IMR-90 (cell line): ENCODE data around the gene RAD17. TPM values are rescaled to one million over a fixed set of nuclear protein-coding genes. Genes with fewer than 3 reads are reported as not detected.

Experiments used
- ATAC-seq: fragments of 200-7000 bp; cut with Tn5 transposase; 2 replicates; pipeline ENCODE4 v1.9.1; 2020; ENCODE audit warnings: low read depth, mild to moderate bottlenecking, moderate library complexity
- BruUV-seq: library from RNA; stranded (reverse); fragments of 400-500 nt; replicated peaks from 2 replicates; lab custom pipeline; 2021; lab: Mats Ljungman, UMichigan
- CTCF ChIA-PET: fragments of 300-600 bp; formaldehyde crosslinking; extraction: SDS; loops from one replicate; lab custom pipeline; 2021; ENCODE audit warnings: antibody characterized with exemption; lab: Yijun Ruan, JAX
- POLR2A ChIA-PET: fragments of 300-600 bp; sonication (Branson Sonifier 250); formaldehyde crosslinking; loops from one replicate; lab custom pipeline; 2022; ENCODE audit warnings: antibody characterized with exemption; ENCODE audit not compliant: unreplicated experiment; lab: Charles Lee
- DNase-seq: peaks from one replicate; pipeline ENCODE4 v3.0.0; 2013
- H2AFZ ChIP-seq: replicated peaks from 2 replicates; pipeline ENCODE3; 2013; ENCODE audit warnings: low read length, mild to moderate bottlenecking; ENCODE audit not compliant: poor library complexity
- H2AK5ac ChIP-seq: 2 replicates; pipeline ENCODE4 v1.6.1; 2013; ENCODE audit warnings: low read depth, low read length, inconsistent platforms
- H2AK9ac ChIP-seq: replicated peaks from 2 replicates; pipeline ENCODE3; 2013; ENCODE audit warnings: mild to moderate bottlenecking, low read depth, low read length, moderate library complexity; ENCODE audit not compliant: poor library complexity
- H2BK120ac ChIP-seq: 2 replicates; pipeline ENCODE4 v1.6.1; 2013; ENCODE audit warnings: low read depth, low read length, inconsistent platforms
- H2BK15ac ChIP-seq: 3 replicates; pipeline ENCODE4 v1.6.1; 2013; ENCODE audit warnings: low read depth, low read length, inconsistent platforms
- H2BK20ac ChIP-seq: 2 replicates; pipeline ENCODE4 v1.6.1; 2013; ENCODE audit warnings: low read depth, mild to moderate bottlenecking, inconsistent platforms, low read length, moderate library complexity
- H2BK5ac ChIP-seq: 2 replicates; pipeline ENCODE4 v1.6.1; 2013; ENCODE audit warnings: mild to moderate bottlenecking, low read depth, low read length, inconsistent platforms; ENCODE audit not compliant: poor library complexity, severe bottlenecking
- H3K14ac ChIP-seq: replicated peaks from 2 replicates; pipeline ENCODE4 v1.6.1; 2013; ENCODE audit warnings: low read depth, low read length, inconsistent platforms
- H3K18ac ChIP-seq: 2 replicates; pipeline ENCODE4 v1.6.1; 2013; ENCODE audit warnings: low read depth, low read length, control low read depth
- H3K23ac ChIP-seq: 2 replicates; pipeline ENCODE4 v1.6.1; 2013; ENCODE audit warnings: low read depth, low read length, inconsistent platforms
- H3K27ac ChIP-seq: 2 replicates; pipeline ENCODE4 v1.5.1; 2013; ENCODE audit warnings: mild to moderate bottlenecking, control low read depth, low read length; ENCODE audit not compliant: insufficient read depth
- H3K27me3 ChIP-seq: 2 replicates; pipeline ENCODE4 v1.6.1; 2013; ENCODE audit warnings: low read length; ENCODE audit not compliant: control insufficient read depth, insufficient read depth
- H3K36me3 ChIP-seq: 2 replicates; pipeline ENCODE4 v1.6.1; 2013; ENCODE audit warnings: low read length, mixed read lengths; ENCODE audit not compliant: control insufficient read depth, insufficient read depth
- H3K4ac ChIP-seq: 2 replicates; pipeline ENCODE4 v1.6.1; 2013; ENCODE audit warnings: low read depth, low read length, inconsistent platforms
- H3K4me1 ChIP-seq: 2 replicates; pipeline ENCODE4 v1.6.1; 2013; ENCODE audit warnings: low read length, mixed read lengths; ENCODE audit not compliant: control insufficient read depth, insufficient read depth
- H3K4me2 ChIP-seq: 2 replicates; pipeline ENCODE4 v1.6.1; 2013; ENCODE audit warnings: low read depth, mild to moderate bottlenecking, control low read depth, low read length, moderate library complexity
- H3K4me3 ChIP-seq: 2 replicates; pipeline ENCODE4 v1.5.1; 2013; ENCODE audit warnings: low read depth, mild to moderate bottlenecking, control low read depth, low read length, moderate library complexity; ENCODE audit not compliant: insufficient read depth
- H3K56ac ChIP-seq: 2 replicates; pipeline ENCODE4 v1.6.1; 2013; ENCODE audit warnings: low read length, inconsistent platforms; ENCODE audit not compliant: insufficient read depth; ENCODE audit errors: extremely low read depth
- H3K79me1 ChIP-seq, 2 experiments: 2 replicates each; pipeline ENCODE4 v1.6.1; 2013; ENCODE audit warnings: low read length in 2 of 2, inconsistent platforms in 1 of 2, low read depth in 1 of 2
- H3K9ac ChIP-seq: 2 replicates; pipeline ENCODE4 v1.6.1; 2013; ENCODE audit warnings: low read depth, low read length, control low read depth
- H3K9me1 ChIP-seq: 2 replicates; pipeline ENCODE4 v1.6.1; 2013; ENCODE audit warnings: low read length, inconsistent platforms; ENCODE audit not compliant: insufficient read depth
- H3K9me3 ChIP-seq: 2 replicates; pipeline ENCODE4 v1.6.1; 2013; ENCODE audit warnings: low read length; ENCODE audit not compliant: control insufficient read depth, insufficient read depth
- H4K20me1 ChIP-seq: 2 replicates; pipeline ENCODE4 v1.6.1; 2013; ENCODE audit warnings: low read length, inconsistent platforms; ENCODE audit not compliant: insufficient read depth
- H4K5ac ChIP-seq: 2 replicates; pipeline ENCODE4 v1.6.1; 2013; ENCODE audit warnings: mild to moderate bottlenecking, low read depth, low read length, control low read depth
- H4K8ac ChIP-seq, 2 experiments: 2 replicates each; pipeline ENCODE4 v1.6.1; 2013; ENCODE audit warnings: low read depth in 2 of 2, low read length in 2 of 2, control low read depth in 1 of 2, inconsistent platforms in 1 of 2
- H4K91ac ChIP-seq: 2 replicates; pipeline ENCODE4 v1.6.1; 2013; ENCODE audit warnings: low read depth, low read length, inconsistent platforms; ENCODE audit not compliant: insufficient read depth
- CEBPB ChIP-seq: IDR thresholded peaks from 2 replicates; pipeline ENCODE4 v1.6.1; 2012; ENCODE audit warnings: low read depth, low read length, improper control_type of control experiment
- CHD1 ChIP-seq: IDR thresholded peaks from 2 replicates; pipeline ENCODE4 v1.6.1; 2012; ENCODE audit warnings: low read depth, low read length, improper control_type of control experiment
- CTCF ChIP-seq: conservative IDR thresholded peaks from 2 replicates; pipeline ENCODE4 v1.5.1; 2012; ENCODE audit warnings: mild to moderate bottlenecking, low read depth, low read length, improper control_type of control experiment
- MAFK ChIP-seq: IDR thresholded peaks from 2 replicates; pipeline ENCODE4 v1.6.1; 2012; ENCODE audit warnings: low read depth, low read length, improper control_type of control experiment
- MAZ ChIP-seq: IDR thresholded peaks from 2 replicates; pipeline ENCODE4 v1.6.1; 2012; ENCODE audit warnings: low read depth, mild to moderate bottlenecking, low read length, improper control_type of control experiment, moderate library complexity, borderline replicate concordance
- MXI1 ChIP-seq: IDR thresholded peaks from 2 replicates; pipeline ENCODE4 v1.6.1; 2012; ENCODE audit warnings: low read depth, mild to moderate bottlenecking, low read length, moderate library complexity, borderline replicate concordance
- RAD21 ChIP-seq: IDR thresholded peaks from 2 replicates; pipeline ENCODE4 v1.6.1; 2012; ENCODE audit warnings: low read length, improper control_type of control experiment
- RCOR1 ChIP-seq: IDR thresholded peaks from 2 replicates; pipeline ENCODE4 v1.6.1; 2012; ENCODE audit warnings: mild to moderate bottlenecking, low read length, improper control_type of control experiment; ENCODE audit not compliant: insufficient replicate concordance
- SMC3 ChIP-seq: fragments of 150-350 bp; IDR thresholded peaks from 2 replicates; pipeline ENCODE4 v1.6.1; 2016; ENCODE audit warnings: low read depth, mild to moderate bottlenecking, antibody characterized with exemption, low read length, moderate library complexity
- WGBS, 2 experiments: methylation state at CpG; one replicate each; pipeline versions ENCODE4 v1.1.5 to v1.1.7; 2013; ENCODE audit warnings: missing lambda C conversion rate in 2 of 2; ENCODE audit not compliant: insufficient read length in 1 of 2; ENCODE audit errors: extremely low coverage in 2 of 2; 5-methylcytosine and 5-hydroxymethylcytosine counted together
- dilution Hi-C: fragments of 300-500 bp; cut with HindIII; formaldehyde crosslinking; loops from one replicate; pipeline ENCODE4 v1.14.3; 2018; ENCODE audit warnings: low sequenced_read_pairs; ENCODE audit not compliant: unreplicated experiment
- in situ Hi-C: fragments of 300-500 bp; cut with MboI; formaldehyde crosslinking; loops from 3 replicates; pipeline ENCODE4 v1.14.3; 2019; ENCODE audit warnings: low sequenced_read_pairs, inconsistent platforms, mixed read lengths
- intact Hi-C: fragments of 100-400 bp; cut with micrococcal nuclease; formaldehyde crosslinking; loops from 2 replicates; pipeline ENCODE4 v1.10.0; 2022
- polyA plus RNA-seq, 3 experiments: library from polyadenylated mRNA; depleted of rRNA; stranded (reverse); fragments of >200 nt; gene quantifications; 2 replicates each; pipeline ENCODE4 v1.2.3, GENCODE V29; 2012; ENCODE audit warnings: low replicate concordance in 1 of 3
- total RNA-seq: library from RNA; depleted of rRNA; stranded (reverse); fragments of >200 nt; gene quantifications from 2 replicates; pipeline ENCODE4 v1.2.3, GENCODE V29; 2012

The RAD17 gene
- total and polyA plus RNA-seq, 2 of the 4 experiments (the other 2 are of a cell fraction): 10.9 to 11.4 TPM

GRCh38 chr5:69334793-69335268 is 34.8 kb upstream of the RAD17 start:
- Histone ChIP-seq H2AFZ (peak overlapping the region; percentile 74), H3K4me3 (no peak overlapping the region), H3K79me1 (peaks cover 0 to 3% of the 10 kb centered on the region in 2 experiments; a peak in 1 of 4 replicates), H4K20me1 (no peaks in the 10 kb centered on the region), H3K36me3 (no peaks in the 10 kb centered on the region), H2AK9ac (no peak overlapping the region), H2BK20ac (no peak overlapping the region), H3K9me1 (peaks cover 4% of the 10 kb centered on the region; the same call in 1 of the 2 replicates), H3K18ac (no peak overlapping the region), H3K4ac (no peak overlapping the region), H2BK120ac (no peak overlapping the region), H3K9me3 (no peaks in the 10 kb centered on the region), H3K4me1 (peaks cover 3% of the 10 kb centered on the region), H4K91ac (no peak overlapping the region), H4K5ac (no peak overlapping the region), H2BK15ac (no peak overlapping the region), H2BK5ac (no peak overlapping the region), H3K14ac (no peak overlapping the region), H2AK5ac (no peak overlapping the region), H3K27me3 (no peaks in the 10 kb centered on the region), H3K27ac (no peak overlapping the region), H3K9ac (no peak overlapping the region), H4K8ac (peak overlapping the region in 1 of 2 experiments; percentile 43; a peak in 1 of 4 replicates), H3K56ac (no peak overlapping the region), H3K23ac (no peak overlapping the region), H3K4me2 (no peak overlapping the region)
- ATAC-seq (peak; percentile 95), DNase-seq (peak; percentile 76)
- ChIA-PET POLR2A (no interaction called here), CTCF (interaction anchor here (0.6 to 1.8 kb wide), 8 partner anchors 8 to 610 kb away, joined by 3 to 6 read pairs (median 3); partner anchors contain the start of gene SLC30A5)
- no peak; the same call in 1 of the 2 replicates for TF ChIP-seq MAZ
- no peak for TF ChIP-seq CHD1
- TF ChIP-seq CEBPB: no peak
- TF ChIP-seq MAFK: no peak
- peak; percentile 77 for TF ChIP-seq RAD21
- peak; percentile 82 for TF ChIP-seq SMC3
- TF ChIP-seq CTCF: peak; percentile 86
- TF ChIP-seq MXI1: no peak
- no peak for TF ChIP-seq RCOR1
- intact Hi-C loops (loop anchor here (1.0 to 5.0 kb wide), 4 partner anchors 98 to 292 kb away; partner anchors contain the start of gene CENPH), in situ Hi-C loops (loop anchor here (10.0 kb wide), 1 partner anchor 220 kb away; no protein-coding TSS in a partner anchor), dilution Hi-C loops (no loop called here)
- BruUV-seq: no TSS peak
- WGBS, 2 experiments: 0% methylated on average over 2 of the region's 18 CpGs; no CpG with 5 or more reads in 1 of the 2 experiments
